ENCODE measurements around the gene SUSD5. TPM values are rescaled to one million over a fixed set of nuclear protein-coding genes. Genes with fewer than 3 reads are reported as not detected.

The SUSD5 gene
- total RNA-seq, 4 donors from 2014 or later = 0.69 to 4.5 (median 2.1) TPM

DNA sequence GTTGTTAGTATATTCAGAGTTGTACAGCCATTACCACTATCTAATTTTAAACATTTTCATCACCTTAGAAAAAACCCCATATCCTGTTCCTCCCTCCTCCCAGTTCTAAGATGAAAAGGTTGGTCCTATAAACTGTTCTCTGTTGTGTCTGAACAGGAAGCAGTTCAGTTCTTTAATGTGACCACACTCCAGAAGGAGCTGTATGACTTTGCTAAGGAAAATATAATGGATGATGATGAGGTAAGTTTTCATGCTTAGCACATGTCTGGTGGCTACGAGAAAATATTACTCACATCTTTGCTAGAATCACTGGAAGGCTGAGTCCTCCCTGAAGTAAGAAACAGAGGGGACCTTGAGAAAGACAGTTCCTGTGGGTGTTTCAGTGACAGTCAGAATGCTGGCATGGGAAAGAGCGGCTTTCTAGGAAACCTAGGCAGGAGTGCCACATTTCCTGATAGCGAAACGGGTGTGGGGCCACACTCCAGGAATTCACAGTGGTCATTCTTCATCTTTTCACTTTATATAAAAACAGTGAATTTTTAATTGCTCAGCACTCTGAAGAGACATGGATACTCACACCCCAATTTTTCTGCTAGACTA is 84.5 kb downstream of the SUSD5 start:
- Histone ChIP-seq H3K36me3 (peaks cover 4 to 89% of the 10 kb centered on the region in 2 donors), H3K27me3 (no peaks in the 10 kb centered on the region), H3K4me1 (peaks cover 0 to 9% (median 0%) of the 10 kb centered on the region in 3 donors), H3K9me3 (no peaks in the 10 kb centered on the region), H3K27ac (no peak overlapping the region), H3K4me3 (no peak overlapping the region)
- no peak for ATAC-seq
- TF ChIP-seq EP300 (IDR thresholded peaks at IDR 0.05) = no peak
- no peak for TF ChIP-seq POLR2AphosphoS5 (IDR thresholded peaks at IDR 0.05)
- TF ChIP-seq, protein P1, sequence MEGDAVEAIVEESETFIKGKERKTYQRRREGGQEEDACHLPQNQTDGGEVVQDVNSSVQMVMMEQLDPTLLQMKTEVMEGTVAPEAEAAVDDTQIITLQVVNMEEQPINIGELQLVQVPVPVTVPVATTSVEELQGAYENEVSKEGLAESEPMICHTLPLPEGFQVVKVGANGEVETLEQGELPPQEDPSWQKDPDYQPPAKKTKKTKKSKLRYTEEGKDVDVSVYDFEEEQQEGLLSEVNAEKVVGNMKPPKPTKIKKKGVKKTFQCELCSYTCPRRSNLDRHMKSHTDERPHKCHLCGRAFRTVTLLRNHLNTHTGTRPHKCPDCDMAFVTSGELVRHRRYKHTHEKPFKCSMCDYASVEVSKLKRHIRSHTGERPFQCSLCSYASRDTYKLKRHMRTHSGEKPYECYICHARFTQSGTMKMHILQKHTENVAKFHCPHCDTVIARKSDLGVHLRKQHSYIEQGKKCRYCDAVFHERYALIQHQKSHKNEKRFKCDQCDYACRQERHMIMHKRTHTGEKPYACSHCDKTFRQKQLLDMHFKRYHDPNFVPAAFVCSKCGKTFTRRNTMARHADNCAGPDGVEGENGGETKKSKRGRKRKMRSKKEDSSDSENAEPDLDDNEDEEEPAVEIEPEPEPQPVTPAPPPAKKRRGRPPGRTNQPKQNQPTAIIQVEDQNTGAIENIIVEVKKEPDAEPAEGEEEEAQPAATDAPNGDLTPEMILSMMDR (IDR thresholded peaks at IDR 0.05) = no peak
- no peak for TF ChIP-seq POLR2A (IDR thresholded peaks at IDR 0.05)
- 89 to 90% methylated on average over 2 to 4 of the region's 4 CpGs for WGBS, 2 donors (ENCODE audit: low coverage in 1 of 2)

DNA sequence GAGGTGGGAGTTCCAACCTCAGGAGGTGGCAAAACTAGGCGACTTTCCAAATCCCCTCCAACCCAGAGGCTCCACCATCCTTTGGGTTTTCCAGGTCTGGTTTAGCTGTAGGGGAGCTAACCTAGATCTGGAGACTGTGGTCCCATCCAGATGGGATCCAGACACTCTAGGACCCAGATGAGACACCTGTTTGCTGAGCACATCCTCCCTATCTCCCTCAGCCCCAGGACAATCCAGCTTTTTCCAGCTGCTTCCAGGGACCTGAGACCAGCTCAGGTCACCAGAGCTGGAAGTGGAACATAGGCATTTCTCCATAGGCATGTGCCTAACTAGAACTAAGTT is 86.6 kb downstream of the SUSD5 start:
- TF ChIP-seq EP300 (IDR thresholded peaks at IDR 0.05) (no peak), POLR2AphosphoS5 (IDR thresholded peaks at IDR 0.05) (no peak), POLR2A (IDR thresholded peaks at IDR 0.05) (no peak)
- TF ChIP-seq, protein P1 (IDR thresholded peaks at IDR 0.05) = no peak
- Histone ChIP-seq H3K27ac (no peak overlapping the region), H3K27me3 (no peaks in the 10 kb centered on the region), H3K4me1 (peaks cover 0 to 12% (median 0%) of the 10 kb centered on the region in 3 donors), H3K36me3 (peaks cover 4 to 91% of the 10 kb centered on the region in 2 donors), H3K4me3 (no peak overlapping the region), H3K9me3 (no peaks in the 10 kb centered on the region)
- no peak for ATAC-seq
- WGBS, 2 donors (ENCODE audit: low coverage in 1 of 2) = 57% methylated on average over 1 of the region's 1 CpG; no CpG with 5 or more reads in 1 of the 2 donors

DNA sequence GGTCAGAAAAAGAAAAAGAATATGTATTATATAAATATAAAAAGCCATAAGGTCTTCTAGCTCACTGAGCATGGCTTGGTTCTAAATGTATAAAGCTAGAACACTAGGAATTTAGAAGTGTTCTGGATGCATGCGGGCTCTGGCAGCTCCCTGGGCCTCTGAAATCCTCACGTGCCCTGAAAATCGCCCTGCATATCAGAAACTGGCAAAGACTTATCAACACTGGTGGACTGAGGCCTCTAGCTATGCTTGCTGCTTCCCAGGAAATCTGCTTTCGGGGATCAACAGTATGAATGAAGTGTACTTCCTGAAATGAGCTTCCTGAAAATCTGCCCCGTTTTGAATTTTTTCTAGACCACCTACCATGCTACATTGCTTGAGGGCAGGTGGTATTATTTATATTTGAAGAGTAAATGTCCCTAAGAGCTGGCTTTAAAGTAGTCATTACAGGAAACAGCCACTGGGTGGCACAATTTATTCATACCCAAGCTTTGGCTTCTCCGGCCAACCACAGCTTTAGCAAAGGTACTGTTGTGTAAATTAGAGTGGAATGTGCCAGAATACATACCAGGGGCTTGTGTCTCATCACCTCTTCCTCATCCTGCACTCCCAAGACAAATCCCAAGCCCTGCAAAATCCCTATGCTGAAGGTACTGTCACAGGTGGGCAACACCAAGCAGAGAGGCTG is 87.1 kb downstream of the SUSD5 start:
- ATAC-seq = peak; percentile 50
- Histone ChIP-seq H3K4me1 (peaks cover 0 to 12% (median 0%) of the 10 kb centered on the region in 3 donors), H3K27ac (no peak overlapping the region), H3K36me3 (peaks cover 4 to 91% of the 10 kb centered on the region in 2 donors), H3K27me3 (no peaks in the 10 kb centered on the region), H3K9me3 (no peaks in the 10 kb centered on the region), H3K4me3 (no peak overlapping the region)
- TF ChIP-seq POLR2A (IDR thresholded peaks at IDR 0.05) (no peak), POLR2AphosphoS5 (IDR thresholded peaks at IDR 0.05) (no peak), EP300 (IDR thresholded peaks at IDR 0.05) (no peak)
- TF ChIP-seq, protein P1 (IDR thresholded peaks at IDR 0.05) = peak; percentile 63 to 81 (median 72)
- WGBS, 2 donors (ENCODE audit: low coverage in 1 of 2) = 9 to 27% methylated on average over 6 of the region's 6 CpGs

DNA sequence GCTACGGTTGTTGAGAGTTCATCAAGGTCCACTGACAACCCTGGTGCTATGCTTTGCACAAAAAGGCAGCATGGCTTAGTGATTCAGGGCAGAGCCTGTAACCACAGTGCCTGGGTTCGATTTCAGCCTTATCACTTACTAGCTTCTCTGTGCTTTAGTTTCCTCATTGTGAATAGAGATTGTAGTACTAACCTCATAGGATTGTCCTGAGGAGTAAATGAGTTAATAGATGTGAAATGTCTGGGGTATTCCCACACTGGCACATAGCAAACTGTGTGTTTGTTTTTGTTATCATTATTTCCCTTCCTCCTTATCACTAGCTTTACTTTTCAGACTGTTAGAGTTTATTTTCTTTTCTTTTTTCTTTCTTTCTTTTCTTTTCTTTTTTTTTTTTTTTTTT is 88.5 kb downstream of the SUSD5 start:
- TF ChIP-seq POLR2AphosphoS5 (IDR thresholded peaks at IDR 0.05) (no peak), POLR2A (IDR thresholded peaks at IDR 0.05) (no peak), EP300 (IDR thresholded peaks at IDR 0.05) (no peak)
- TF ChIP-seq, protein P1 (IDR thresholded peaks at IDR 0.05) = no peak
- Histone ChIP-seq H3K4me3 (no peak overlapping the region), H3K27me3 (no peaks in the 10 kb centered on the region), H3K9me3 (no peaks in the 10 kb centered on the region), H3K4me1 (peaks cover 0 to 12% (median 0%) of the 10 kb centered on the region in 3 donors), H3K27ac (no peak overlapping the region), H3K36me3 (peaks cover 4 to 92% of the 10 kb centered on the region in 2 donors)
- WGBS, 2 donors (ENCODE audit: low coverage in 1 of 2) = 78 to 80% methylated on average over 1 to 2 of the region's 2 CpGs
- no peak for ATAC-seq

DNA sequence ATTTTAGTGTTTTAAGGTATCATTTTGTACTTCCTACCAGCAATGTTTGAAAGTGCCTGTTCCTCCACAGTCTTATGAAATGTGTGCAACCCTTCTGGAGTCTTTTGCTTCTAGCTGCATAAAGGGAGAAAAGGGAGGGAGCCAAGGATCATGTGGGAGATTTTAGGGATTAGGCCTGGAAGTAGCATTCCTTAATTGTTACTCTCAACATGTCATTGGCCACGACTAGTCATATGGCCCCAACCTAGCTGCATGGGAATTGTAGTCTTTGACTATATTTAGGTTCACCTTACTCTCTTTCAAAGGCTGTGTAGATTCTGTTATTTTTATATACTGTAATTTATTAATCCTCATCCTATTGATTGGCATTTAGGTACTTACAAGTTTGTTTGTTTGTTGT is 89.9 kb downstream of the SUSD5 start:
- peak; percentile 80 for ATAC-seq
- Histone ChIP-seq H3K27ac (peak overlapping the region in 1 of 4 donors; percentile 12), H3K4me3 (no peak overlapping the region), H3K36me3 (peaks cover 0 to 92% of the 10 kb centered on the region in 2 donors), H3K4me1 (peaks cover 0 to 12% (median 0%) of the 10 kb centered on the region in 3 donors), H3K9me3 (no peaks in the 10 kb centered on the region), H3K27me3 (no peaks in the 10 kb centered on the region)
- 47 to 80% methylated on average over 1 of the region's 1 CpG for WGBS, 2 donors (ENCODE audit: low coverage in 1 of 2)
- TF ChIP-seq POLR2A (IDR thresholded peaks at IDR 0.05) = no peak
- TF ChIP-seq EP300 (IDR thresholded peaks at IDR 0.05) = no peak
- TF ChIP-seq POLR2AphosphoS5 (IDR thresholded peaks at IDR 0.05) = no peak
- TF ChIP-seq, protein P1 (IDR thresholded peaks at IDR 0.05) = no peak

Measured in gastroesophageal sphincter (tissue), 4 donors.